NCI-H1436 (cell line): ENCODE results near the gene JMJD8.

Source experiments
- DNase-seq: peaks from one replicate; lab custom pipeline; 2025; lab: John Stamatoyannopoulos, UW

The JMJD8 gene, protein sequence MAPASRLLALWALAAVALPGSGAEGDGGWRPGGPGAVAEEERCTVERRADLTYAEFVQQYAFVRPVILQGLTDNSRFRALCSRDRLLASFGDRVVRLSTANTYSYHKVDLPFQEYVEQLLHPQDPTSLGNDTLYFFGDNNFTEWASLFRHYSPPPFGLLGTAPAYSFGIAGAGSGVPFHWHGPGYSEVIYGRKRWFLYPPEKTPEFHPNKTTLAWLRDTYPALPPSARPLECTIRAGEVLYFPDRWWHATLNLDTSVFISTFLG

DNA sequence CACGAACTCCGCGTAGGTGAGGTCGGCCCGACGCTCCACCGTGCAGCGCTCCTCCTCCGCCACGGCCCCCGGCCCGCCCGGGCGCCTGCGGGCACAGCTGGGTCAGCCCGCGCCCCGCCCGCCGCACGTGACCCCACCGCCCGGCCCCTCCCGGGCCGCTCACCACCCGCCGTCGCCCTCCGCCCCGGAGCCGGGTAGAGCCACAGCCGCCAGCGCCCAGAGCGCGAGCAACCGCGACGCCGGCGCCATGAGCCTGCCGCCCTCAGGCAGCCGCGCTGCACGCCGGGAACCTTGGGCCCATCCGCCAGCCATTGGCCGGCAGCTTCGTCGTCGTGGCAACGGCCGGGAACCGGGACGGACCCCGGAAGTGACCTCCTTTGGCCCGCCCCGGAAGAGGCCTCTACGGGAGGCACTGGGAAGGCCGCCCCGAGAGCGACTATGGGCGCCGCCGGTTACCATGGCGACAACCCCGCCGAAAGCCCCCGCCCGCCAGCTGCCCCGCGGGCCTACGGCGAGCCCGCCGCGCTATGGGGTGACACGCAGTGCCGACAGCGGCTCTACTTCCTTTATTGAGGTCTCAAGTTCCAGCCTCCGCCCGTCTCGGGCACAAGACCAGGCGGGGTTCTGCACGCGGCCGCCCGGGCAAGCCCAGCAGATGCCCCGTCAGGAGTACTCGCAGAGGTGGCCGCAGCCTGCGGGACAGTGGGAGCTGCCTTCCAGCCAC, at the start of gene JMJD8:
Gene JMJD8, minus strand, starts transcription at position 264 of the 724 bp plus-strand sequence. Its CDS starts 15 bp downstream, at position 249.
- peak; percentile 97 for DNase-seq

DNA sequence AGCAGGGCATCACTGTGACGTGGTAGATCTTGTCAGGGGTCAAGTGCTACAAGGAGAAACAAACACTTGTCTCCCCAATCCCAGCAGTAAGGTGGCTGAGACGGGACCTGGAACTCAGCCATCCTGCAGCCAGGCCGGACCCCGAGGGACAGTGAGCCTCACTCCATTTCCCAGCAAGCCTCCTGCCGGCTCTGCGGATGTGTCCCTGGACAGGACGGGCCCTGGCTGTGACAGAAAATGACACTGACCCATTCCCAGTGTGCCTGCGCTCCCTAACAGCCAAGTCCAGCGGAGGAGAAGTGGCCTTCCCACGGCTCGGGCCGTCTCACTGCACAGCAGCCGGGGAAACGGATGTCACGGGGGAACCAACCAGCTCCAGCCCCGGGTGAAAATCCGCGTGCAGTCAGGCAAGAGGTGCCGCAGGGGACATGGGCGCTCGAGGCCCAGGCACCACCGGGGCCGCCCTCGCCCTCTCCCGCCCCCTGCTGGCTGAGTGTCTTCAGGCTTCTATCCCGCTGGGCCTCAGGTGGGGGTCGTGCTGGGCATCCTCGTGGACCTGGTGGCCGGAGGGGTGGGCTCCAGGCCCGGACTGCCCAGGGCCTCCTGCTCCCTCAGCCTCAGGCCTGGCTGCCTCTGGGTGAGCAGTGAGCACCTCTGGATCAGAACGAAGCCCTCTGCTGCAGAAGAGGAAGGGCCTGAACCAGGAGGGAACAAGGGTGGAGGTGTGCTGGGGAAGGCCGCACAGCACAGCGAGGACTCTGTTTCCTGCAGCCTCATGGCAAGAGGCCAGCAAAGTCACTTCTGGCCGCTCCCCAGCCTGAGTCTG, 49.5 kb upstream of the JMJD8 start:
- DNase-seq, result no peak

DNA sequence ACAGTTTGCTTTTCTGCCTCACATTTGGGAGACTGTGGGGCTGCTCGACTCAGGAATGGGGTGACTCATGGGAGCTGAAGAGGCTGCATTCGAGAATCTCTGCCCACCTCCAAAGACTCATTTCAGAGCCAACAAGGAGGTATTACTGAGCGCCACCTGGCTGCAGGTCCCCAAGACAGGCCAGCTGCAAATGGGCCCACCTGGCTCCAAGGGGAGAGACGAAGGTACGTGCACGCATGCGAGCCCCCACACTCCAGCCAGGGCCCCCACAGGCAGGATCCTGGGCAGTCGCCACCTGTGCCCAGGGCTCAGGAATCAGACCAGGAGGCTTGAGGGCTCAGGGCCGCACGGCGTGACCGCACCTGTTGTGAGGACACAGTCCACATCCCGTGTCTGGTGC, 48.8 kb upstream of the JMJD8 start:
- no peak for DNase-seq

DNA sequence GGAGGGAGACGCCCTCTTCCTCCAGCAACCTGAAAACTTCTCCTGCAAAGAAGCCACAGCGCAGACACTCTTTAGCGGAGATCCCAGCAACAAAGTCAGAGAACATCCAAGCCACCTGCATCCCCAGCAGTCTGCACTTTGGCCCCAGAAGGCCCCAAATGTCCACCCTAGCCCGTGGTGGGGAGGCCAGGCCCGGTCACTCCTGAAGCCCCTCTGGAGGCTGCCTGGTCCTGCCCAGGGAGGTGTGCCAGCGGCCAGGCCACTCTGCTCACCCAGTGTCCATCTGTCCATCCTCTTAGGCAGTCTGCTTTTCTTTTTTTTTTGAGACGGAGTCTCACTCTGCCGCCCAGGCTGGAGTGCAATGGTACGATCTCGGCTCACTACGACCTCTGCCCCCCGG, 48.2 kb upstream of the JMJD8 start:
- DNase-seq, result no peak

DNA sequence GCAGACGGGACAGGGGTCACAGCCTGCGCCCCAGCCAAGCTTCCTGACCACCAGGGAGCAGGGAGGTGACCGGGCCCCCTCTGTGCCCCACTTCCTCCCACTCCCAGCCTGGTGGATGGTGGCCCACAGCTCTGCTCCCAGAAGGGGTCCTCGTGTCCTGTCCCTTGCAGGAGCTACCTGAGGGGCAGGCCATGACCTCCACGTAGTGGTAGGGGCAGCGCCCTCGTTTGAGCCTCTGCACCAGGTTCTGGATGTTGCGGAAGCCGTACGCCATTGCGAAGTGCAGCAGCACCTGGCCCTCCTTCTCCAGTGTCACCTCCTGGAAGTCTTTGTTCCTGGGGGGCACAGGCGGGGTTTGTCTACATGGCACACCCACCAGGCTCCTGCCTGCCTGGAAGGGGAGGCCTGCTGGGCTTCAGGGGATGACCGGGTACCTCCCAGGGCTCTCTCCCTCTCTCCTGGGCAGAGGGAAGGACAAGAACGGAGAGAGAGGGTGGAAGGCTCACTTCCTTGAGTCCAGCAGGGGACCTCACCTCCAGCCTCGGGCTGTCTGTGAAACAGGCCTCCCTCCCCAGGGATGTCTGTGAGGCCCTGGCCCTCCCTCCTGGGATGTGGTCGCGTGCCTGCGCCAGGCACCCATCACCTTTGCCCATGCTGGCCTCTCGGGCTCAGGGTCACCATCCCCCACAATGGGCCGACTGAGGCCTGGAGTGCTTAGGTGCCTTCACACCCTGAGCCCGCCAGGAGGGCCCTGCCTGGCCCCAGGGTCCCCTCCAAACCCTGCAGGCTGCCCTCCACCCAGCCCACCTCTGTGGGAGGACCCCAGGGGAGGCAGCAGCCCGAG, 46.8 kb upstream of the JMJD8 start:
- no peak for DNase-seq

DNA sequence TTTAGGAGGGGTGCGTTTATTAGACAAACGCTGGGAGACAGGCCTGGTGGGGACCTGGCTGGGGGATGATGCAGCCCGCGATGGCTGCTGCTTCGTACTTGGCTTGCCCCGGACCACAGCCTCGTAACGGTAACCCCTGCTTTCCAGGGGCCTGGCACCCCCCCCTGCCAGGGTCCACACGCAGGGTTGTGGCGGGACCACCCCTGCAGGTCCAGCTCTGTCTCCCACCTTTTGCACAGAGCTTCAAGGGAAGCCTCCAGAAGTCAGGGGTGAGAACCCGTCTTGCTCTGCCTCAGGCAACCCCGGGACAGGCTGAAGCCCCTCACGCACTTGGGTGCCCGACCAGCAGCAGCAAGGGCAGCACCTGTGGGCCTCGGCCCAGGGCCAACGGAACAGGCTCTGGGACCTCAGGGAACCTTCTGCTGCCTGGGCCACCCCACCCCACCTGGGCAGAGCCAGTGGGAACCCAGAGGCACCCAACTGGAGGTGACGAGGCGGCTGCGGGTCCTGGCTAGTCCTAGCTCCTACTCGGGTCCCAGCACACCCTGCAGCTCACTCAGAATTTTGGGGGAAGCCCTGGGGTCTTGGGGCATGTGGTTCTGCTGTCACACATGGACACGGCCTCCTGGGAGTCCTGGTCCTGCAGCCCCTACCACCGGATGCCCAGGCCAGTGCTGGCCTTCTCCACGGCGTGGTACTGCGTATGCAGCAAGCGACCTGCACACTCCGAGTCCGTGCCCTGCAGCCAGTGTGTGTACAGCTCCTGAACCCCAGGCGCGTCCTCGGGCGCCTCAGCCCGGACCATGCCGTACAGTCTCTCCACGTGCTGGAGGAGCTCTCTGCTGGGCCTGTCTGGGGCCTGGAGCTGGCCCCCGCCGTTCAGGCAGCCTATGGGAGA, 45.9 kb upstream of the JMJD8 start:
- DNase-seq, result no peak

DNA sequence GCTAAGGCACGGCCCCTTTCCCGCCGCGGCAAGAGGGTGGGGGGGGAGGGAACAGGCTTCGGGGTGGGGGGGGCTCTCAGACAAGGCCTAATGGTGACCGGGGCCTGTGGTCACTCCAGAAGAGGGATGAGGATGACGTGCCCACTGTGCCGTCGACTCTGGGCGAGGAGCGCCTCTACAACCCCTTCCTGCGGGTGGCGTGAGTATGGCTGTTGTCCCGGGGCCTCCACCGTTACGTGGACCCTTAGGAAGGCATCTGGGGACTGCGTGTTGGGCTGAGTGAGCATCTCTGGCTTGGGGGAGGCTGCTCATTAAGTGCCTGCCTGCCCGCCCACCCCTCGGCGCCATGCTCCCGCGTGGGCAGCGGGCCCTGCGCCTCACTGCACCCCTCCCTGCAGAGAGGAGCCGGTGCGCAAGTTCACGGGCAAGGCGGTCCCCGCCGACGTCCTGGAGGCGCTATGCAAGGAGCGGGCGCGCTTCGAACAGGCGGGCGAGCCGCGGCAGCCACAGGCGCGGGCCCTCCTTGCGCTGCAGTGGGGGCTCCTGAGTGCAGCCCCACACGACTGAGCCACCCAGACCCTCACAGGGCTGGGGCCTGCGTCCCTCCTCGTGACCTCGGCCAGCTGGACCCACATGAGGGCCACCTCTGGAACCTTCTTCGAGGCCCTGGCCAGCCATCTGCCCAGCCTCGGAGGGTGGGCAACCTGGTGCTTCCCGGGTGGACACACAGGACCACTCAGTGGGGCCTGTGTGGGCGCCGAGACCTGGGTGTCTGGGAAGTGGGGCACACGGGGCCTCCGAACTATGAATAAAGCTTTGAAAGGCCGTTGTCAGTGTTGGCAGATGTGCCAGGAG, 45.0 kb upstream of the JMJD8 start:
- no peak for DNase-seq

DNA sequence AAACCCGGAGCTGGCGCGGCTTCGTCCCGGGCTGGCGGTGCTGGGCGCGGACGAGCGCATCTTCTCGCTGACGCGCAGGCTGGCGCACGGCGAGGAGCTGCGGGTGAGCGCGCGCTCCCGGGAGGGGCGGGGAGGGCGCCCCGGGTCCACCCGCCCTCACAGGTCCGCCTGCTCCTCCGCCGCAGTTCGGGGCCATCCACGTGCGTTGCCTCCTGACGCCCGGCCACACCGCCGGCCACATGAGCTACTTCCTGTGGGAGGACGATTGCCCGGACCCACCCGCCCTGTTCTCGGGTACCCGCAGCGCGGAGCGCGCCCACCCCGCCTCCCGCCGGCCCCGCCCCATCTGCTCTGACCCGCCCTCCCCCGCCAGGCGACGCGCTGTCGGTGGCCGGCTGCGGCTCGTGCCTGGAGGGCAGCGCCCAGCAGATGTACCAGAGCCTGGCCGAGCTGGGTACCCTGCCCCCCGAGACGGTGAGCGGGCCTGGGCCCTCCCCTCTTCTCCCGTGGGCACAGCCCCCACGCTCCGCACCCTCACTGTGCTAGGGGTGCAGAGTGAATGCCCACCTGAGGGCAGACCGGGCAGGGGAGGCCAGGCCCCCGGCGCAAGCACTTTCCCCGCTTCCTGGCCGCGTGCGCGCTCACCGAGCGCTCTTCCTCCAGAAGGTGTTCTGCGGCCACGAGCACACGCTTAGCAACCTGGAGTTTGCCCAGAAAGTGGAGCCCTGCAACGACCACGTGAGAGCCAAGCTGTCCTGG, 44.2 kb upstream of the JMJD8 start:
- DNase-seq, result peak; percentile 33

DNA sequence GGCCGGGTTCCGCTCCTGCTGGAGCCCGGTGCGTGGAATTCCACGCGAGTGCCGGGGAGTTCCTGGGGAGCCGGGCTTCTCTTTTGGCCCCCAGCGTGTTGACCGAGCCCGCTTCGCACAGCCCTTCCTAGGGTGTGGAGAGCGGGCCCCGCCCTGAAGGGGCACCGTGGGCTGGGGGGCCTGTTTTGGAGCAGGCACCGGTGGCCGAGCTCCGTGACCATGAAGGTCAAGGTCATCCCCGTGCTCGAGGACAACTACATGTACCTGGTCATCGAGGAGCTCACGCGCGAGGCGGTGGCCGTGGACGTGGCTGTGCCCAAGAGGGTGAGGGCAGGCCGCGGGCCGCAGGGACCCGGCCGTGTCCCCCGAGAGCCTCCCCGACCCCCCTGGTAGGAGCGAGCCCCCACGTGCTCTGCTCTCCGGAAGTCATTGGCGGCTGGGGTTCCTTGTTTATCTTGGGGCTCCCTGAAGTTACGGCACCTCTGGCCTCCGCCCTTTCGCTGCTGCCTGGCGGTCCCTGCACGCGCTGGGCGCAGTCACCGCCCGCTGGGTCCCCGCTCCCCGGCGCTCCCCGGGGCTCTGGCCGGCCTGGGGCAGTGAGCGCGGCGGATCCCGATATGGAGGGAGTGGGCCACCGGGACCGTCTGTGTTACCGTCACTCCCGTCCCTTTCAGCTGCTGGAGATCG, 43.3 kb upstream of the JMJD8 start:
- no peak for DNase-seq

DNA sequence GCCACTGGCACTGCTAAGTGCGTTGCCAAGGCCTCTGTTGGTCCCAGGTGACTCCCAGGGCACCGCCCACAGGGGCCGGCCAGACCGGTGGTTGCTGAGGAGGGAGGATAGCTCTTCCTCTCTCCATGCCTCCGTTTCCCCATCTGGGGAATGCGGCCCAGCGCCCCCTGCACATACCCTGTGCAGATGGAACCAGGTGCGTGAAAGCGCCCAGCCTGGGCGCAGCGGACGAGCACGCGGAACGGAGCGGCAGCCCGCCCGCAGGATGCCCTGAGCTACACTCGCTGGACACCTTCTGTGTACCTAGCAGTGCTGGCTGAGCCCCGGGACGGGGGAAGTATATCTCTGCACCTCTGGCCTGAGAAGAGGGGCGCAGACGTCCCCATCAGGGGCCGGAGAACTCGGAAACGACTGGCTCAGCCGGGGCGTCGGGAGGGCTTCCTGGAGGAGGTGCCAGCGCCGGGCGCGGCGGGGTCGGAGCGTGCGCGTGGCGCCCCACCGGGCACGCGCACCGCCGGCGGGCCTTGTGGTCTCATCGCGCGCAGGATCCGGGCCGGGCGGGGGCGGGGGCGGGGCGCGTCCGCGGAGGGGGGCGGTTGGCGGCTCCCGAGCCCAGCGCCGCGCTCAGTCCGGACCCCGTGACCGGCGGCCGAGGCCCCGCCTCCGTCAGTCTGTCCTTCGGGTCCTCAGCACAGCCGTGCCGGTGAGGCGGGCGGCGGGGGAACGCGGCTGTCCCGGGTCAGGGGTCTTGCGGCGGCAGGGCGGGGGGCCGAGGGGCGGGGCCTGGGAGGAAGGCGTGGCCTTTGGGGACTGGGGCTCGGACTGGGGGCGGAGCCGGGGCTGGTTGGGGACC, 42.5 kb upstream of the JMJD8 start, which contains the start of the genes CCDC78 and HAGHL:
Gene CCDC78, minus strand, starts transcription at position 6 of the 853 bp plus-strand sequence. CDS start 76 bp downstream, outside the sequence.
Gene HAGHL, plus strand, starts transcription at position 669 of the 853 bp plus-strand sequence. CDS start 404 bp downstream, outside the sequence.
- peak; percentile 12 for DNase-seq

DNA sequence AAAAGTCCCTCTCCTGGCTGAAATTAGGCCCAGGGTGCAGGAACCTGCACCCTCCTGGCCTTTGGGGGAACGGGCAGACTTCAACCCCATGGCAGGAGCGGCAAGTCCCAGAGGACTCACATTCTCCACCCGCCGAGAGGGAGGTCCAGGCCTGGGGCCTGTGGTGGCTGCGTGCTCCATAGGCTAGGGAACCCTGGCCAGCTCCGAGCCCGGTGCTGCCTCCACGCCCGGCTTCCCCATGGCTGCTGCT, 42.0 kb upstream of the JMJD8 start:
- DNase-seq, result peak; percentile 17

DNA sequence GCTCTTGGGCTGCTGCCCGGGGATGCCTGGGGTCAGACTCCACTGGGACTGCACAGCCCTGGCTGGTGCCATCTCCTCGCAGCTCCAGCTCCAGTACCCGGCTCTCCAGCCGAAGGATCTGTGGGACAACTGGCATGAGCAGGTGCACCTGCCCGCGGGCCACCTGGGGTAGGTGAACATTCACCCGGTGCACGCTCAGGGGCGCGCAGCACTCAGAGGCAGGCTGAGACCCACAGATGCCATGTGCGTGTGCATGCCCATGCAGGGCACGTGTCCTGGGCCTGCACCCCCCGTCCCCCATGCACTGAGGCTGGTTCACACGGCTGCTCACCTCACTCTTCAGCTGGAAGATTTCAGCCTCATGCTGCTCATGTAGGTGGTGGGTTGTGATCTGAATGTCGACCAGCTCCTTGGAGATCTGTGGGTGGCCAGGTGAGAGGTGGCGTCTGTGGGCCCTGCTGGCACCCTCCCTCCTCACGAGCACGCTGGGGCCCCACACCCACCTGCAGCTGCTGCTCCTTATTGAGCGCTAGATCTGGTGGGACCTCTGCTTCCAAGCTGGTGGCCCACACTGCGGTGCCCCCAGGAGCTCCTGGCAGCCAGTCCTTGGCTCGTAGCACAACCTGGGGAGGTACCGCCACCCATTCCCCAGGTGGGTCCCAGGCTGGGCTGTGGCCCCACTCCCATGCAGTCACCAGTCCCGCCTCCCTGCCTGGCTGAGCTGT, 41.5 kb upstream of the JMJD8 start:
- DNase-seq, result no peak

DNA sequence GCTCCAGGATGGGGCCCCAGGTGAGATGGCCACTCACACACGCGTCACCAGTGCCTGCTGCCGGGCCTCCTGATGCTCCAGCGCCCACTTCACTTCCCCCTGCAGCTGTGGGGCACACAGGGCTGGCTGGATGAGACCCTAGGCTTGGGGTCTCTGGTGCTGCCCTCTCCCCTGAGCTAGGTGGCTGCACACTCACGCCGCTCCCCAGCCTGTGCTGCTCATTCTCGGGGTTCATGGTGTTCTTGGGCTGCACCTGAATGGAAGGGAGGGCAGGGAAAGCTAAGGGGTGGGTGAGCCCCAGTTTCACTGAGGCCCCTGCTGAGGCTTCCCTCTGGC, 40.9 kb upstream of the JMJD8 start:
- DNase-seq, result no peak

DNA sequence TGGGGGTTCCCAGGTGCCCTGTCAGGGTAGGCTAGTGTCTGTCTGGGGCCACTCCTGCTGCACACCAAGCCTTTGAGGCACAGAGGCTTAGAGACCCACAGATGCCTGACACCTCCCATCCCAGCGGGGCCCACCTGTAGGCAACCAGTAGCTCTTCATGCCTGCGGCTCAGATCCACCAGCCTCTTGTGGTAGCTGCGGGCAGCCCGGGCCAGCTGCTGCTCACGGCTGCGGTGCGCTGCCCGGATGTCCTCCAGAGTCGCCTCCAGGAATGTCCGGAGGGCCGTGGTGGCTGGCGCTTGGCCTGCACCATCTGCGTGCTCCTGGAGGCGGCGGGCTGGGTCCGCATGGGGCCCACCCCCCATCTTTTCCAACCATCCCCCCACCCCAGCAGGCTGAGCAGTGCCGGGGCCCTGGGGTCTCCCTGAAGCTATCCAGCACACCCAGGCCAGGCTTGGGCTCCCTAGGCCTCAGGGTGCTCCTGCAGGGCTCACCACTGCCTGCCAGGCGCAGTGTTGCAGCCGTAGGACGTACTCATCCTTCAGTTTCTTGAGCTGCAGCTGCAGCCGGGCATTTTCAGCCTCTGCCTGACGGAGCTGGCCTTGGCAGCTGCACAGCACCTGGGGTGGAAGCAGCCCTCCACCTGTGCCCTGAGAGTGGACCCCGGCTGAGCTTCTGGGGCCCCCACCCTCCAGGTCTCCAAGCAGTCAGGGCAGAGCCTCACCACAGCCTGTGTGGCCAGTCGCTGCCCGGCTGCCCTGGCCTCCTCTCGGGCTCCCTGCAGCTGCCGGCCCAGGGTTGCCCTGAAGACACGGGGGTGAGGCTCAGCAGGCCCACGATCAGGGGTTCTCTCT, 40.3 kb upstream of the JMJD8 start:
- no peak for DNase-seq

DNA sequence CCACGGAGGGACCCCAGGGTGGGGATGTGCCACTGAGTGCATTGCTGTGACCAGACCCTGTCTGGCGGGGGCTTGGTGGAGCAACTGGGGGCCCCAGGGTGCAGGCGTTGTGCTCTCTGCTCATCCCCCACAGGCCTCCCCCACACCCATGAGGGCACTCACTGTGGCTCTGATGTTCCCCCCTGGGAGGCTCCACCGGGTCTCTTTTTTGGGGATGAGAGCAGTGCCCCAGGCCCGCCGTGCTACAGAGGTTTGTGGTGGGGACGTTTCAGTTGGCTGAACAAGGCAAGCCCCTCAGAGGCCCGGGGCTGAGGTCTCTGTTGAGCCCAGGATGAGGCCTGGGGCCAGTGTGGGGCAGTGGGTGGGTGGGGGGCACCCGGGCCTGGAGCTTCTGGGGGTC, 39.6 kb upstream of the JMJD8 start:
- no peak for DNase-seq
